ENCODE measurements around the gene IARS1. TPM values are rescaled to one million over a fixed set of nuclear protein-coding genes. Genes with fewer than 3 reads are reported as not detected.

The IARS1 gene
- total and polyA plus RNA-seq, 2 of the 13 experiments (the other 11 are each of a cell fraction or from before 2014, with no cell fraction given) = 55.9 to 185 TPM

- no peak for ATAC-seq
- Histone ChIP-seq H3K36me3 (replicated peaks in 1 of 2; ENCODE audit: control insufficient read depth in 1 of 2, insufficient read depth in 2 of 2, low read length in 2 of 2) (peaks cover 24 to 71% of the 10 kb centered on the region in 2 experiments), H3K27me3 (ENCODE audit: control insufficient read depth in 1 of 2, insufficient read depth in 2 of 2, low read length in 2 of 2) (no peaks in the 10 kb centered on the region), H3K27ac (ENCODE audit: extremely low read length, insufficient read depth, low read length) (no peak overlapping the region), H3K4me1 (ENCODE audit: insufficient read depth, low read length) (no peaks in the 10 kb centered on the region; the same call in 1 of the 2 replicates), H2AFZ (ENCODE audit: low read length) (no peak overlapping the region), H3K9me3 (ENCODE audit: low read length) (no peaks in the 10 kb centered on the region), H4K20me1 (ENCODE audit: insufficient read depth, low read length) (no peaks in the 10 kb centered on the region), H3K4me3 (replicated peaks in 1 of 3; ENCODE audit: insufficient read depth in 1 of 3, low read depth in 2 of 3, low read length in 3 of 3) (no peak overlapping the region), H3K79me2 (ENCODE audit: insufficient read depth, low read length) (no peaks in the 10 kb centered on the region), H3K4me2 (ENCODE audit: low read depth, low read length) (no peak overlapping the region), H3K9ac (ENCODE audit: insufficient read depth, low read depth, low read length) (no peak overlapping the region)
- 96% methylated on average over 6 of the region's 6 CpGs for WGBS (ENCODE audit: low lambda C conversion rate)
- CTCF ChIA-PET (ENCODE audit: low intra/inter-chr PET ratio, low total read pairs) = no interaction called here
- DNase-seq (ENCODE audit: low spot score) = no peak
- intact Hi-C loops (cut with micrococcal nuclease; ENCODE audit: unreplicated experiment) (no loop called here), in situ Hi-C loops (cut with HindIII; ENCODE audit: extremely low pct_ligation_motif_present, low pct_unique_long_range_greater_than_20kb) (no loop called here)
- POLR2A ChIA-PET = interaction anchor here (1.2 kb wide), 1 partner anchor 11 kb away, joined by 3 read pairs; no protein-coding TSS in a partner anchor
- TF ChIP-seq NR2F1 (CRISPR knock-in tag; IDR thresholded peaks at IDR 0.05) = no peak
- TF ChIP-seq RORA (CRISPR knock-in tag; IDR thresholded peaks at IDR 0.05) = no peak
- no peak for TF ChIP-seq MAFK (conservative IDR thresholded peaks at IDR 0.05 in 1 of 2, IDR thresholded peaks at IDR 0.05 in 1 of 2; ENCODE audit: low read length in 2 of 2)
- TF ChIP-seq EED (CRISPR knock-in tag; IDR thresholded peaks at IDR 0.05) = no peak
- TF ChIP-seq ZNF501 (CRISPR knock-in tag; IDR thresholded peaks at IDR 0.05) = no peak
- TF ChIP-seq ZNF12 (CRISPR knock-in tag; IDR thresholded peaks at IDR 0.05) = no peak
- no peak for TF ChIP-seq DPF2 (CRISPR knock-in tag; IDR thresholded peaks at IDR 0.05; ENCODE audit: borderline replicate concordance, low read depth)
- TF ChIP-seq ZNF556 (CRISPR knock-in tag; IDR thresholded peaks at IDR 0.05; ENCODE audit: borderline replicate concordance) = no peak
- TF ChIP-seq STAG1 (CRISPR knock-in tag; IDR thresholded peaks at IDR 0.05) = no peak
- no peak for TF ChIP-seq ZSCAN5A (CRISPR knock-in tag; IDR thresholded peaks at IDR 0.05; ENCODE audit: borderline replicate concordance)
- no peak for TF ChIP-seq MTF2 (CRISPR knock-in tag; IDR thresholded peaks at IDR 0.05; ENCODE audit: borderline replicate concordance)
- no peak for TF ChIP-seq SP5 (CRISPR knock-in tag; IDR thresholded peaks at IDR 0.05; ENCODE audit: borderline replicate concordance, low read depth)
- TF ChIP-seq GABPB1 (CRISPR knock-in tag; IDR thresholded peaks at IDR 0.05) = no peak
- TF ChIP-seq ZNF383 (CRISPR knock-in tag; IDR thresholded peaks at IDR 0.05; ENCODE audit: borderline replicate concordance) = no peak
- no peak for TF ChIP-seq ZBTB43 (CRISPR knock-in tag; conservative IDR thresholded peaks at IDR 0.05)
- TF ChIP-seq ZNF329 (CRISPR knock-in tag; IDR thresholded peaks at IDR 0.05; ENCODE audit: low read depth) = no peak
- no peak for TF ChIP-seq IKZF1 (IDR thresholded peaks at IDR 0.05)
- TF ChIP-seq TFDP2 (CRISPR knock-in tag; IDR thresholded peaks at IDR 0.05) = no peak
- TF ChIP-seq PCBP1 (IDR thresholded peaks at IDR 0.05; ENCODE audit: borderline replicate concordance, low read depth, low read length) = no peak
- TF ChIP-seq ATF3 (CRISPR knock-in tag; IDR thresholded peaks at IDR 0.05) = no peak
- BruUV-seq (replicated peaks) = no TSS peak
- no peak for FAIRE-seq
Observed at GRCh38 chr9:92312887-92313623, 19.6 kb upstream of the IARS1 start.
